GM21528 (cell line): ENCODE measurements around the gene CDC20.

ENCODE experiments used
- ATAC-seq: cut with Tn5 transposase; IDR thresholded peaks from one replicate; pipeline ENCODE4 v1.9.1; 2021; ENCODE audit warnings: mild to moderate bottlenecking, moderate library complexity; ENCODE audit not compliant: unreplicated experiment, low FRiP score

The CDC20 gene

DNA sequence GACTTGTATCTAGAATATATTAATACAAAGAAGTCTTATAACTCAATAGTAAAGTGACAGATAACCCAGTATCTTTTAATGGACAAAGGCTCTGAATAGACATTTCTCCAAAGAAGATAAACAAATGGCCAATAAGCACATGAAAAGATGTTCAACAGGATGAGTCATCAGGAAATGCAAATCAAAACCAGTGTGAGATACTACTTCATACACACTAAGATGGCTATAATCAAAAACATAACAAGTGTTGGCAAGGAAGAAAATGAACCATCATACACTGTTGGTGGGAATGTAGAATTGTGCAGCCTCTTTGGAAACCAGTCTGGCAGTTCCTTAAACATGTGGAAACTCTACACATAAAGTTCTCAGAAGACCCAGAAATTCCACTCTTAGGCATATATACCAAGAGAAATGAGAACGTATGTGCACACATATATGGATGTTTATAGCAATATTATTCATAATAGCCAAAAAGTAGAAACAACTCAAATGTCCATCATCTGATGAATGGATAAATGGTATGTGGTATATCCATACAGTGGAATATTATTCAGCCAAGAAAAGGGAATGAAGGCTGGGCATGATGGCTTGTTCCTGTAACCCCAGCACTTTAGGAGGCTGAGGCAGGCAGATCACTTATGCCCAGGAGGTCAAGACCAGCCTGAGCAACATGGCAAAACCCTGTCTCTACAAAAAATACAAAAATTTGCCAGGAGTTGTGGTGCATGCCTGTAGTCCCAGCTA, 31.1 kb upstream of the CDC20 start:
- no peak for ATAC-seq

DNA sequence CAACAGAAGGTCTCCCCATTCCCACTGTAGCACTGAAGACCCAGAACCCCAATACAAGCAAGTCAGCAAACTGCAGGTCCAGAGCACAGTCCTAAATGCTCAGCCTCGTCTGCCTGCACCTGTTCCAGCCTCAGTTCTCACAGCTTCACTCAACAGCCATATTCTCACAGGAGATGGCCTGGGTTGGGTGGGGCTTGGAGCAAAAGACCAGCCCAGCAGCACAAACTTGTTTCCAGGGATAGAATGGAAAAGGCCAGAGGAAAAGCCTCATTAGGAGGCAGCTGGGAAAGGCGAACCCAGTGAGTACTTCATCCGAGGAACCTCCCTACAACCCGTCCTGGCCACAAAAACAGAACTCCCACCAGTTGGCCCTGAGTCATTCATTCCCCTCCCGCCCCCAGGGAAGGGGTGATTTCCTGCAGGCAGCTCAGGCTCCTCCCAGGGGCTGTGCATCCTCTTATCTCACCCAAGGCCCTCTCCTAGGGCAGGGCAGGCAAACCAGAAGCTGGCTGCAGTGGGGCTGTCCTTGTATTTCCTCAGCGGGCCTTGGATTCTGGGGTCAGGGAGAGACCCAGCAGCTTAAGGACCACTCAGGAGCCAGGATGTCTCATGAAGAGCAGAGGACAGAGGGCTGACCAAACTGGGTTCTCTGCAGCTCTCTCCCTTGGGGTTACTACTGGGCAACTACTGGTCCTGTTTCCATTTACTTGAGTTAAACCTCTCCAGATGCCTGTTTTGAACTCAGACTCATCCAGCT, 28.6 kb upstream of the CDC20 start:
- ATAC-seq, result no peak

- ATAC-seq, result no peak
These were observed 27.1 kb upstream of the CDC20 start for GRCh38 chr1:43331688-43332087.

GRCh38 chr1:43334453-43335205, 24.2 kb upstream of the CDC20 start:
- no peak for ATAC-seq

GRCh38 chr1:43337588-43337987, 21.2 kb upstream of the CDC20 start, which contains the start of gene MPL:
Gene MPL, plus strand, starts transcription at chr1:43337818. Its CDS starts 31 bp downstream, at chr1:43337849.
- no peak for ATAC-seq

GRCh38 chr1:43338001-43338400, 20.8 kb upstream of the CDC20 start:
- no peak for ATAC-seq

DNA sequence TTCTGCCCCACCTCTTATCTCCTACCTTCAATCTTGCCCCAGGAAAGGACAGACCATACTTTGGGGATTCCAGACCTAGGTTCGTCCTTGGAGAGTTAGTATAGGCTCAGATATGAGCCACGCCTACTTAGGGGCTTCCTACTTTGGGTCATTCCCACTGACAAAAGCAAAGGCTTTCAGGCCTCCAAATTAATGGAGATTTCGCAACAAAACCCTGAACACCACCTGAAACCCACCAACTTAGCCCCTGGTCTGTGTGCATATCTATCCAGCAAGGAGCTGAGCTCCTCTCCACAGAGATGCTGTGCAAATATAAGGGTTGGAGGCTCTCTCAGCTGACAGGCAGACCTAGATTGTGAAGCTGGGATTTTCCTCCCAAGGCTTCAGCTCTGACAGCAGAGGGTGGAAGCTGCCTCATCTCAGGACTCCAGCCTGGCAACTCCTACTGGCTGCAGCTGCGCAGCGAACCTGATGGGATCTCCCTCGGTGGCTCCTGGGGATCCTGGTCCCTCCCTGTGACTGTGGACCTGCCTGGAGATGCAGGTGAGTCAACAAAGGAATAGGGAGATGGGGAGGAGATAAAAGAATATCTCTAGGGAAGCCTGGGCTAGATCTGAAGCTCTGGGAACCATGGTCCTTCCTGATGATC, 19.1 kb upstream of the CDC20 start:
- ATAC-seq, result no peak

DNA sequence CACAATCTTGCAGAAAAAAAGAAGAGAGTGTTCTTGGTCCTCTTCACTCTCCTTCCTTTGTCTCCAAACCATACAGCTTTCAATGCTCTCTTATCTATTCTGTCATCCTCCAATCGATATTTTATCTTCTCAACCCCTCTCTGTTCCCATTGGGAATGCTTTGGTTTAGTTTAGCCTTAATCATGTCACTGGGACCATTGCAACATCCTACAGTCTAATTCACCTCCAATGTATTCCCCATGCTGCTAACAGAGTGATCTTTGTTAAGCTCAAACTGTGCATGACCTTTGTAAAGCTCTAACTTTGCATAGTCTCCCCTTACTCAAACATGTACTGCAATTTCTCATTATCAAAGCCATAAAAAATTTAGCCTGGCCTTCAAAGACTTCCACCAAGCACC, 18.2 kb upstream of the CDC20 start:
- no peak for ATAC-seq

DNA sequence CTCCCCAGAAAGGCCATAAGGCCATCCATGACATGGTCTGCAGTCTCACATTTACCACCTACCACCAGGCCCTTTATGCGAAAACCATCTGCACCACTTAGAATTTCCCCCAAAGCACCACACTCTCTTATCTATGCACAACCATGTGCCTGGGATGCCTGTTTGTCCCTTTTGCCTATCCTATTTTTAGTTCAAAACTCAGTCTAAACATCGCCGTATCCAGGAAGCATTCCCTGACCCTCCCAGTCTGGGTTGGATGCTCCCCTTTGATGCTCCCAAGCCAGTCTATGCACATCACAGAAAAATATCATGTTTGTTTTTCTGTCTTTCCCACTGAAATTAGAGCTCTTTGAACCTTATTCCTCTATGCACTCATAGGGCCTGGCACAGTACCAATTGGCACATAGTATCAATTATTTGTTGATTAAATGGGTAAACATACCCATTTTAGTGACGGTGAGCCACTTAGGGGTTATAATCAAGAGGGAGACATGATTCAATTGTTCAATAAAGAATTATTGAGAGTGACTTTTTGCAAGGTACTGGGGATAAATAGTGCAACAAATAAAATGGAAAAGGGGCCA, 14.4 kb upstream of the CDC20 start:
- no peak for ATAC-seq

- no peak for ATAC-seq
These were observed 13.7 kb upstream of the CDC20 start for GRCh38 chr1:43345120-43345519.

DNA sequence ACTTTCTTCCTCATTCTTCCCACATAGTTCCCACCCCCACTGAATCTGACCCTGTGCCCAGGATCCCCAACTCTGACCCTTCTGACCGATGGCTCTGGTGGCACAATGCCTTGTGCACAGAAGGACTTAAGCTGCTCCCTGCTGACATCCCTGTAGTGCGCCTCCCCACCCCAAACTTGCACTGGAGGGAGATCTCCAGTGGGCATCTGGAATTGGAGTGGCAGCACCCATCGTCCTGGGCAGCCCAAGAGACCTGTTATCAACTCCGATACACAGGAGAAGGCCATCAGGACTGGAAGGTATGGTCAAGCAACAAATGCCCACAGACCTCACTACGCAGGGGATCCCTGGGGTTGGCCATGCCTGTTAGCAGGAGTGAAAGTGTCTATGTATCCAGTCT, 12.1 kb upstream of the CDC20 start:
- ATAC-seq, result no peak

DNA sequence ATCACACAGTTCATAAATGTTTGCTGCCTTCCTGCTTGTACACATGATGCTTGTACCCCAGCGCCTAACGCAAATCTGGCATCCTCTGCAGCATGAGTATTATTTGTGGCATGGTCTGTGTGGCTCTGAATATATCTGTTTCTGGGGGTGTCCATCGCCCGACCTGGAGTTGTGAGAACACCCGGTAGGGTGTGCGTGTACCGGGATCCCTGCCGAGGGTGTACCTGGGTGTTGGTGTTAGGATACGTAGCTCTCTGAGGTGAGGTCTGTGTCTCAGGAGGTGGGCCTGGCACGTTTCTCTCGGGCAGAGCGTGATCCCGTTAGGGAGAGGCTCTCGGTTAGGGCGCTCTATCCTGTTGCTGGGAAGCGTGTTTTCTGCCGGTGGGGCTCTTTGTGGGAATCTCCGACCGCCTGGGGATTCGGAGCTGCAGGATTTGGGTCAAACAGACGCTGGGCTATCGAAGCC, 10.4 kb upstream of the CDC20 start:
- no peak for ATAC-seq

GRCh38 chr1:43348809-43349593, 9.8 kb upstream of the CDC20 start:
- no peak for ATAC-seq

GRCh38 chr1:43349594-43350306, 9.0 kb upstream of the CDC20 start:
- no peak for ATAC-seq

DNA sequence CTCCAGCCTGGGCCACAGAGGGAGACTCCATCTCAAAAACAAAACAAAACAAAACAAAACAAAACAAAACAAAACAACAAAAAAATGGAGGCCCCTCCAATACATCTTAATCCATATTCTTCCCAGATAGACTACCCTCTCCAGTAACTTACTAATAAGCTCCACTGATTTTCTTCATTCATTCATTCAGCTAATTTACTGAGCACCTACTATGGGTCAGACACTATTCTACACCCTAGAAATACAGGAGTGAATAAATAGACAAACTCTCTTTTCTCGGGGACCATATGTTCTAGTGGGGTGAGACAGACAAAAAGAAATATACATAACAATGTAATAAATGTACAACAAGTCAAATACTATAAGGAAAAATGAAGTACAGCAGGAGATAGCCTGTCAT, 7.8 kb upstream of the CDC20 start:
- no peak for ATAC-seq

DNA sequence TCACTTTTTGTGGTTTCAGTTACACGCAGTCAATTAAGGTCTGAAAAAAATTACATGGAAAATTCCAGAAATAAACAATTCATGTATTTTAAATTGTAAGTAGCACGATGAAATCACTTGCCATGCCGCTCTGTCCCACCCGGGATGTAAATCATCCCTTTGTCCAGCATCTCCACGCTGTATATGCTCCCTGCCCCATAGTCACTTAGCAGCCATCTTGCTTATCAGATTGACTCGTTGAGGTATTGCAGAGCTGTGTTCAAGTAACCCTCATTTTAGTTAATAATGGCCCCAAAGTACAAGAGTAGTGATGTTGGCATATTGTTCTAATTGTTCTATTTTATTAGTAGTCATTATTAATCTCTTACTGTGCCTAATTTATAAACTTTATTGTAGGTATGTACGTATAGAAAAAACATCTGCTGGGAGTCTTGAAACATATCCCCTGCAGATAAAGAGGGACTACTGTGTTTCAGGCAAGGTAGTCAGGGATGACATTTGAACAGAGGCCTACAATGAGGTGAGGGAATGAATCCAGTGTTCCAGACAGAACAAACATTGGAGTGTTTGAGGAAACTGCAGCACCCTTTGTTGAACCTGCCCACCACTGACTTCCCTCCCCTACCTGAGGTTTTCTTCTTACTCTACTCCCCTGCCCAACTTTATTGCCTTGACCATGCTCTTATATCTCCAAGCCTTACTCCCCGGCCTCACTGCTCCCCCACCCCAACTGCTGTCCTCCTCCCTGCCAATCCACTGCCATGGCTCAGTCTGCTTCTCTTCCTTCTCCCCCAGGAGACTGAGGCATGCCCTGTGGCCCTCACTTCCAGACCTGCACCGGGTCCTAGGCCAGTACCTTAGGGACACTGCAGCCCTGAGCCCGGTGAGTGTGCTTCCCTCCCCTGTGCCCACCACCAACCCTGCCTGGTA, 7.1 kb upstream of the CDC20 start:
- ATAC-seq, result no peak

DNA sequence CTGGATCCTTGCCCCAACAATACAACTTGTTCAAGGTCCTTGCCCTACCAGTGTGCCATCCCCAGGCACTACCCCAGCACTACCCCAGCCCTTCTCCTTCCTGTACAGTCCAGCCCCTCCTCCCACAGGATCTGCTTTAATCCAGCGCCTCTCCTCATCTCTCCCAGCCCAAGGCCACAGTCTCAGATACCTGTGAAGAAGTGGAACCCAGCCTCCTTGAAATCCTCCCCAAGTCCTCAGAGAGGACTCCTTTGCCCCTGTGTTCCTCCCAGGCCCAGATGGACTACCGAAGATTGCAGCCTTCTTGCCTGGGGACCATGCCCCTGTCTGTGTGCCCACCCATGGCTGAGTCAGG, 6.5 kb upstream of the CDC20 start:
- no peak for ATAC-seq

DNA sequence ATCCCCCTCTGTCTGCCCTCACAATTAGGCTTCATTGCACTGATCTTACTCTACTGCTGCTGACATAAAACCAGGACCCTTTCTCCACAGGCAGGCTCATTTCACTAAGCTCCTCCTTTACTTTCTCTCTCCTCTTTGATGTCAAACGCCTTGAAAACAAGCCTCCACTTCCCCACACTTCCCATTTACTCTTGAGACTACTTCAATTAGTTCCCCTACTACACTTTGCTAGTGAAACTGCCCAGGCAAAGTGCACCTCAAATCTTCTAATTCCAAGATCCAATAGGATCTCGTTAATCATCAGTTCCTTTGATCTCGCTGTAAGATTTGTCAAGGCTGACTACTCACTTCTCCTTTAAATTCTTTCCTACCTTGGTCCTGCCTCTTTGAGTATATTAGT, 5.9 kb upstream of the CDC20 start:
- ATAC-seq, result no peak
